ENCODE data around the gene NGLY1.

DNA sequence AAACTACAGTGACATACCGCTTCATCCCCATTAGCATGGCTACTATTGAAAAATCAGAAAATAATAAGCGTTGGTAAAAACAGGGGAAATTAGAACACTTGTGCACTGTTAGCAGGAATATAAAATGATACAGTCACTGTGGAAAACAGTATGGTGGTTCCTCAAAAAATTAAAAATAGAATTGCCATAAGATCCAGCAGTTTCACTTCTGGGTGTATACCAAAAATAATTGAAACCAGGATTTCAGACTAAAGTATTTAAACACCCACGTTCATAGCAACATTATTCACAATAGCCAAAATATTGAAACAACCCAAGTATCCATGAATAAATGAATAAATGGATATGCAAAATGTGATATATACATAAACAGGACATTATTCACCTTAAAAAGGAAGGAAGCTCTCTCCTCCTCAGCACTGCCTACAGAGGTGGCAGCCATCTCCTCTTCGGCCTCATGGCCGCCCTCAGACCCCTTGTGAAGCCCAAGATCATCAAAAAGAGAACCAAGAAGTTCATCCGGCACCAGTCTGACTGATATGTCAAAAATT is 34.1 kb downstream of the NGLY1 start:
- TF ChIP-seq, protein P1, sequence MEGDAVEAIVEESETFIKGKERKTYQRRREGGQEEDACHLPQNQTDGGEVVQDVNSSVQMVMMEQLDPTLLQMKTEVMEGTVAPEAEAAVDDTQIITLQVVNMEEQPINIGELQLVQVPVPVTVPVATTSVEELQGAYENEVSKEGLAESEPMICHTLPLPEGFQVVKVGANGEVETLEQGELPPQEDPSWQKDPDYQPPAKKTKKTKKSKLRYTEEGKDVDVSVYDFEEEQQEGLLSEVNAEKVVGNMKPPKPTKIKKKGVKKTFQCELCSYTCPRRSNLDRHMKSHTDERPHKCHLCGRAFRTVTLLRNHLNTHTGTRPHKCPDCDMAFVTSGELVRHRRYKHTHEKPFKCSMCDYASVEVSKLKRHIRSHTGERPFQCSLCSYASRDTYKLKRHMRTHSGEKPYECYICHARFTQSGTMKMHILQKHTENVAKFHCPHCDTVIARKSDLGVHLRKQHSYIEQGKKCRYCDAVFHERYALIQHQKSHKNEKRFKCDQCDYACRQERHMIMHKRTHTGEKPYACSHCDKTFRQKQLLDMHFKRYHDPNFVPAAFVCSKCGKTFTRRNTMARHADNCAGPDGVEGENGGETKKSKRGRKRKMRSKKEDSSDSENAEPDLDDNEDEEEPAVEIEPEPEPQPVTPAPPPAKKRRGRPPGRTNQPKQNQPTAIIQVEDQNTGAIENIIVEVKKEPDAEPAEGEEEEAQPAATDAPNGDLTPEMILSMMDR (IDR thresholded peaks at IDR 0.05): no peak
- TF ChIP-seq ZFX (IDR thresholded peaks at IDR 0.05; ENCODE audit: borderline replicate concordance): no peak
